NCI-H2196 treated with DMSO at 0.1 percent for 48 hours (cell line): ENCODE data around the gene SH3TC1.

Experiments used
- DNase-seq: peaks from one replicate; lab custom pipeline; 2025; ENCODE audit not compliant: unreplicated experiment; lab: John Stamatoyannopoulos, UW

SH3TC1 gene

DNA sequence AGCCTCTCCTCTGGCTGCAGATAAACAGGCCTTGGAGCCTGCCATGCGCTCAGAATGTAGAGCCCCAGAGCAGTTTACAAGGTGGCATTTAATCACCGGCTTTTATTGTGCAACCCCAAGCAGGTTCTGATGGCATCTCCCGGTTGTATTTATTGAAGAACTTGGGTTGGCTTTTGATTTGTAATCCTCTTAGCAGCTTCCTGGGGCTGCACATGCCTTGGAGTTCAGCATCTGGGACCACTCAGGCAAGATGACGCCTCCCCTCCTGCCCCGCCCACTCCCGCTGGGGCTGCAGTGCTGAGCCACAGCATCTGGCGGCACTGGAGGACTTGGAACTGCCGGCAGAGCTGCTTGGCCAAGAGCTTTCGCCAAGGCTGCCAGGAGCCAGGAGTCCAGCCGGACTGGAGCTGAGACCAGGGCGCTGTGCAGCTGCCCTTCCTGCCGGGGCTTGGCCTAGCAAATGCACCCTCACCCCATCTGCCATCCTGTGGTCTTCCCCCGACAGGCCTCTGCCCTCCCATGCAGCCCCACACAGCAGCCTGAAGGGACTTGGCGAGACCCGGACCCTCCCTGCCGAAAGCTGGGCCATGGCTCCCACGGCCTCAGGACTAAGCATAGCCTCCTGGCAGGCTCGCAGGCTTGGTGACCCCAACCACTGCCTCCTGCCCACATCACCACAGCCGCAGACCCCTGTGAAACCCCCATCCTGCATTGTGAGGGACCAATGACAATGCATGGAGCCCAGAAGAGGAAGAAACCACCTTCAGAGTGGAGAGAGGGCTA, 75.9 kb downstream of the SH3TC1 start:
- peak; percentile 12 for DNase-seq

- DNase-seq: no peak
Observed at GRCh38 chr4:8275548-8275910, 76.4 kb downstream of the SH3TC1 start.

GRCh38 chr4:8276358-8277240, 77.5 kb downstream of the SH3TC1 start:
- peak; percentile 3 for DNase-seq

DNA sequence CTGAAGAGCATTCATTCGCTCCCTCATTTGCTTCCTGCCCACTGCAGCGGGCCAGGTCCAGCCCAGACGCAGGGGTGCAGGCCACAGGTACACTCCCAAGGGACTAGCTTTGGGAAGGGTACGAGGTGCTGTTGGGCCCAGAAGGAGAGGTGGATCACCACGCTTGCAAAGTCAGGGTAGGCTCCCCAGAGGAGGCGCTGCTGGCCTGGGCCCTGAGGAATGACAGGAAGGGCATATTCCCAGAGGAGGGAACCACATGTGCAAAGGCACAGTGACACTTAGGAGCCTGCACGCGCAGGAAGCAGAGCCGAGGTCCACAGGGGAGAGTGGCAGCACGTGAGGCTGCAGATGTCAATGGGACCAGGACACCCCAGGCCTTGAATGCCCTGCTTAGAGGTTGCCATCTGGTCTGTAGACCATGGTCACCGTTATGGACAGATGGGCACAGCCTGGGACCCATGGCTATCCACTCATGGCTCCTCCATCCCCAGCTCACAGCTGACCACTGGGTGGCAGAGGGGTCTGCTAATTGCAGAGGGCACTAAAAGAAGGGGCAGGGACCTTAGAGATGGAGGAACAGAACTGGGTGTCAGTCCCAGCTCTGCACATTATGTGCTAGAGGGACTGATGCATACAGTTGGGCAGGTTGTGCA, 78.4 kb downstream of the SH3TC1 start:
- DNase-seq: no peak

- DNase-seq: no peak
Observed at GRCh38 chr4:8278009-8278395, 78.9 kb downstream of the SH3TC1 start.

- DNase-seq: no peak
Observed at GRCh38 chr4:8278421-8279287, 79.6 kb downstream of the SH3TC1 start.

GRCh38 chr4:8279321-8280157, 80.4 kb downstream of the SH3TC1 start:
- no peak for DNase-seq

GRCh38 chr4:8280158-8280875, 81.2 kb downstream of the SH3TC1 start:
- no peak for DNase-seq

DNA sequence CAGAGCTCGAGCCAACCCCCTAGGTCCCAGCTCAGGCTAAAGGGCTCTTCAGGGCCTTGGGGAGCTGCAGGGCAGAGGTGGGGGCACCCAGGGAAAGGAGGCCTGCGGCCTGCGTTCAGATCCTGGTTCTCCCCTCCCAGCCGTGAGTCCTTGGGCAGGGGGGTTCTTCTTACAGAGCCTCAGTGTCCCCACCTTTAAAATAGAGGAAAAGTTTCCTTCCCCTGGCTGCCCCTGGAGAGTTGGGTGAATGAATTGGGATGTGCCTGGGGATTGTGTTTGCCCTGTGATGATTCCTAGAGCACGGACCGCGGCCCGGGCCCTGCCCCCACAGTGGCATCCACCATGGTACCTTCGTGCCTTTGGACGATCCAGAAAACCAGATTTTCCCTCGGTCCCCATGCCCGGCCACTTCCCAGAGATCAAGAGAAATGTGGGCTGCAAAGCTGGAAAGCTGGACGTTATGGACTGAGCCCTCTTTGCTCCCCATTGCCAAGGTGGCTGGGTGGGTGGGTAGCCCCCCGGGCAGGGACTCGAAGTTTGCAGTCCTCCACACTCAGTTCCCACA, 81.9 kb downstream of the SH3TC1 start:
- DNase-seq: no peak

DNA sequence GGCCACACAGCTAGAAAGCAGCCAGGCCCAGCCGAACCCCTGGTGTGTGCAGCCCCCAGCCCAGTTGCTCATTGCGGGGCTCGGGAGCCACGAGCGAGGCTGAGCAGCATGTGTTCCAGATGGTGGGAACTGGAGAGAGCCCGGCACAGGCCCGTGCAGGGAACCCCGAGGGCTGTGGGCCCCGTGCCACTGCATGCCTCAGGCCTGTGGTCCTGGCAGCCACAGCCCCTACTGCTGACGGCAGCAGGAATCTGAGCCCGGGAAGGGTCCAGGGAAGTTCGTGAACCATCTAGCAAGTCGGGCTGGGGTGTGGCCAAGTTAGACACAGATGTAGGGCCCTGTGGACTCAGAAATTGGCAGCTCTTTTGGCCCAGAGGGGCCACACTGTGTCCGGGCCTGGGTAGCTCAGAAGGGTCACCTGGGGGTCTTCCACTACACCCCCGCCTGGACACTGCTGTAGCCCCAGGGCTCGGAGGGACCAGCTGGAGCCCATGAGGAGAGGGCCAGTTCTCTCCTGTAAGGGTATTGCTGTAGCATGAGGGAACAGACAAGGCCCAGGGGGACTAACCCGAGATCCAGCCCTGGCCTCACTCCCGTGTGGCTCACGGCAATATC, 82.5 kb downstream of the SH3TC1 start:
- DNase-seq: no peak

- no peak for DNase-seq
Observed at GRCh38 chr4:8282134-8282641, 83.1 kb downstream of the SH3TC1 start.

DNA sequence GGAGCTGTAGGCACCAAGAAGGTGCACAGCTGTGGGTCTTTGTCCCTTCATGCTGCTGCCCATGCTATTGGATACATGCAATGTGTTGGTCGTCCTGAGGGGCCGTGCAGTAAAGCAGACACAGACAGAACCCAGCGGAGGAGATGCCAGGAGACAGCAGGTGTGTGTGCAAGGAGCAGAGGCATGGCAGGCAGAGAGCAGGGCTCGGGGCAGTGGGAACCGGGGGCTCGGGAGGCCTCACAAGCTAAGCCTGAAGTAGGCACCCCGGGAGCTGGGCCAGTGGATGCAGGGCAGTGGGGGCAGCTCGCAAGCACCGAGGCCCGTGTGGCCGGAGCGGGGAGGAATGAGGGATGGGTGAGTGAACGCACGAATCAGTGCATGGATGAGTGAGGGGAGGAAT, 83.7 kb downstream of the SH3TC1 start:
- DNase-seq: no peak

- DNase-seq: no peak
Observed at GRCh38 chr4:8283161-8283560, 84.1 kb downstream of the SH3TC1 start.

- no peak for DNase-seq
Observed at GRCh38 chr4:8283631-8284121, 84.6 kb downstream of the SH3TC1 start.

DNA sequence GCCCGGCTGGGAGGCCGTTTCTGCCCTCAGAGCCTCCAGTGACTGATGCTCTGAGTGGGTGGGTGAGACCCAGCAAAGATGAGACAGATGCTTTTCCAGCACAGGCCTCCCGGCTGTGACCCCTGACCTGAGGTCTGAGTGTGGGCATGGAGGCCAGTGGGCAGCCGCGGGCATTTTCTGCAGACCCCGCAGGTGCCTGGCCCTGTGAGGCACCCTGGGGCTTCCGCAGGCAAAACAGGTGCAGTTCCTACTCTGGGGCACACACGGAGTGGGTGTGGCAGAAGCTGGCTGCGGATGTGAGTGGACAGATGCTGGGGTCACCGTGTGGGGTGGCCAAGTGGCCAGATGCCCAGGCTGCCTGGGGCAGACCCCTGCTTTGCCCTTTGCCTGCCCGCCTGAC, 85.3 kb downstream of the SH3TC1 start:
- no peak for DNase-seq

DNA sequence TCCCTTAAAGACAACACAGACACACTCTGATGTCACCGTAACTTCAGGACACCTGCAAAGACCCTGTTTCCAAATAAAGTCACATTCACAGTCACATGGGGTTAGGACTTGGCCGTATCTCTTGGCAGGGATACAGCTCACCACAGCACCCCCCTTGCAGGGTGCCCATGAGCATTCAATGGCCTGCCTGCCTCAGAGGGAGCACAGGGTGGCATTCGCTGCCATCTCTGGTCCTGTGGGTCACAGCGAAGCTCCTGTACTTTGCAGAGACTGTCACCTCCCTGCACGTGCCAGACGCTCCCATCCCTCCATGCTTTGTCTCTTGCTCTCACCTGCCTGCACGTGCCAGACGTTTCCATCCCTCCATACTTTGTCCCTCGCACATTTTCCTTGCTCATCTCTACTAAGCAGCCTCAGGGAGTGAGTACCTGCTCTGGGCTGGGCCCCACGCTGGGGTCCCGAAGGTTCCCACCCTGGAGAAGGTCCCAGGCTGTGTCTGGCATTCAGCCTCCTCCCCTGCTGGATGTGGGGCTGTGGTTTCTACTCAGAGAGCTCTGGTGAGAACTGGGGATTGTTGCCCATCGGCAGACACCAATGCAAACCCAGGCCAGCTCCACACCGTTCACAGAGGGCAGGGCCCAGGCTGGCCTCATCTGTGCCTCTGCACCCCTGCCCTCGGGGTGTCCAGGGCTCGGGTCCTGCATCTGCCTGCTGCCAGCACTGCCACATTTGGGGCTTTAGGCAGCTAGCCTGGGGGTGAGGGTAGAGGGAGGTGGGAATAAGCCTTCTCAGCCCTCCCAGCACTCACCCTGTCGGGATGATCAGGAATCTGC, 86.3 kb downstream of the SH3TC1 start:
- DNase-seq: no peak

DNA sequence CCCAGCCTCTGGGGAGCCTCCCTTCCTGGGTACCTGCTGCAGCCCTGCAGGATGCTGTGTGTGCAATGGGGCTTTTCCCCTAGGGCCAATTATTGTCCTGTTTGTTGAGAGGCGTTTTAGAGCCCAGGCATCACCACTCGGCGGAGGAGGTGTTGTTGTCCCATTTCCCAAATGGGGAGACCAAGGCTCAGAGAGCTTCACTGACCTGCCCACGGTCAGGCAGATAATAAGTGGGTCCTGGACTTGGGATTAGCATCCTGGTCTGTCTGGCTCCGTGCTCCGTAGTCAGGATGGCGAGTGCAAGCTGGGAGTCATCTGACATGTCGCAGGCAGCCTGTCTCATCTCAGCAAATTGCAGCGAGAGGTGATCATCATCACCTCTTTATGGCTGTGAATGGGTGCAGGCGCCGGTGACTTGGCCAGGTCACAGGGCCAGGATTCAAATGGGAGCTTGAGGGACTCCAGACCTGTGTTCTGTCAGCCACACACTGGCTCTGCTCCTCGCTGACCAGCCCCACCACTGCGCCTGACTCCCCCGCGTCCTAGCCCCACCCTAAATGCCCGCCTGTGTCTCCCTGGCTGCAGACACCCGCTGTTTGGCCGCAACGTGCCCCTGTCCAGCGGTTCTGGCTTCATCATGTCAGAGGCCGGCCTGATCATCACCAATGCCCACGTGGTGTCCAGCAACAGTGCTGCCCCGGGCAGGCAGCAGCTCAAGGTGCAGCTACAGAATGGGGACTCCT, 87.1 kb downstream of the SH3TC1 start:
- DNase-seq: no peak
